Measurements from ENCODE around the gene SIX2.

The SIX2 gene

DNA sequence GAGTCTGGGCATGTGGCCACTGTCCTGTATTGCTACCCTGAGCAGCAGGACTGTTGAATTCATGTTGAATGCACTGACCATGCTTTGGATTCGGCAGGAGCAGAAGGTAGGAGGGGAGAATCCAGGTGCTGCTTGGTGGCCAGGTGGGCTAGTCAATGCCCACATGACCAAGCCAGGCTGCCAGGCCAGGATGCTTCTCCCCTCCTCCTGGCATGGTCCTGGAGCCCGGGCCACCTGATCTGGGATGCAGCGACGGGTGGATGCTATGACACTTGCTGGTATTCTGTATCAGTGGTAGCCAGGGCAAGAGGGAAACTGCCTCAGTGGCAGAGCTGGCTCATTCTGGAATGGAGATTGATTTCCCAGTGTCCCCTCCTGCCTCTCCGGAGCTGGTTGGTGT, 14.8 kb upstream of the SIX2 start:
- H3K4me3 ChIP-seq (ENCODE audit: low read length): no peak overlapping the region
- TF ChIP-seq, protein P1, sequence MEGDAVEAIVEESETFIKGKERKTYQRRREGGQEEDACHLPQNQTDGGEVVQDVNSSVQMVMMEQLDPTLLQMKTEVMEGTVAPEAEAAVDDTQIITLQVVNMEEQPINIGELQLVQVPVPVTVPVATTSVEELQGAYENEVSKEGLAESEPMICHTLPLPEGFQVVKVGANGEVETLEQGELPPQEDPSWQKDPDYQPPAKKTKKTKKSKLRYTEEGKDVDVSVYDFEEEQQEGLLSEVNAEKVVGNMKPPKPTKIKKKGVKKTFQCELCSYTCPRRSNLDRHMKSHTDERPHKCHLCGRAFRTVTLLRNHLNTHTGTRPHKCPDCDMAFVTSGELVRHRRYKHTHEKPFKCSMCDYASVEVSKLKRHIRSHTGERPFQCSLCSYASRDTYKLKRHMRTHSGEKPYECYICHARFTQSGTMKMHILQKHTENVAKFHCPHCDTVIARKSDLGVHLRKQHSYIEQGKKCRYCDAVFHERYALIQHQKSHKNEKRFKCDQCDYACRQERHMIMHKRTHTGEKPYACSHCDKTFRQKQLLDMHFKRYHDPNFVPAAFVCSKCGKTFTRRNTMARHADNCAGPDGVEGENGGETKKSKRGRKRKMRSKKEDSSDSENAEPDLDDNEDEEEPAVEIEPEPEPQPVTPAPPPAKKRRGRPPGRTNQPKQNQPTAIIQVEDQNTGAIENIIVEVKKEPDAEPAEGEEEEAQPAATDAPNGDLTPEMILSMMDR (IDR thresholded peaks at IDR 0.05; ENCODE audit: insufficient read depth, low read depth, low read length, missing control alignments): no peak
- DNase-seq (ENCODE audit: low read depth): no peak

DNA sequence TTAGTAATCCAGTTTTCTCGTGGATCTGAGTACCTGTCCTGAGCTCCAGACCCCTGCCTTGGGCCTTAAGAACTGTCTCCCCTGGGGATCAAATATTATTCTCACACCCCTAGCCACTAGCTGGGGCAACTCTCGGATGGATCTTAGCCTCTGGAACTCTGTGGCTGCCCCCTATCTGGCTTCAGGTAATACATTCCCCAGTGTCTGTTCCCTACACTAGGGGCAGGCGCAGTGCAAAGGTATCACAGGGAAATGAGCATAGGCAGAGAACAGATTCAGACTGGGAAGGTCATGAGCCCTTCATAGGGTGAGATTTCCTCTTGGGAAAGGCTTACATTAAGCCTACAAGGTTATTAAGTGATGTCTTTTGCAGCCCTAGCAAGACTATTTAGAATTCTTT, 11.2 kb upstream of the SIX2 start:
- no peak overlapping the region for H3K4me3 ChIP-seq (ENCODE audit: low read length)
- no peak for DNase-seq (ENCODE audit: low read depth)
- TF ChIP-seq, protein P1 (IDR thresholded peaks at IDR 0.05; ENCODE audit: insufficient read depth, low read depth, low read length, missing control alignments): no peak

DNA sequence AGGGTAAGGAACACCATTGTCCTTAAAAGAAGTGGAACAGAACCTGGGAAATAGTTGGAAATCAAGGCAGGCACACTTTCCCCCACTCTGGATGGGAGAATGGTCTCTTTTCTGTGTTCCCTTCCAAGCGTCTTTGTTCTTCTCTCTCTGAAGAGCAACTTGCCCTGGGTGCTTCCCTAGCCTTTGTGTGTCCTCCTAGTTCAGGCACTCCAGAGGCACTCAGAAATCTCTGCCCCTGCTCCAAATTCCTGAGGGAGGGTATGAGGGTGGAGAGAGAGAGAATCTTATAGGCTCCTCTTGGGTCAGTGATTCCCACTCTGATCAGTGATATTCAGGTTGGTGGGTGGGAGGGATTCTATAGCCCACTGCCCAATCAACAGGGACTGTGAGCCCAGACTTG, 8.8 kb upstream of the SIX2 start:
- no peak for DNase-seq (ENCODE audit: low read depth)
- TF ChIP-seq, protein P1 (IDR thresholded peaks at IDR 0.05; ENCODE audit: insufficient read depth, low read depth, low read length, missing control alignments): no peak
- no peak overlapping the region for H3K4me3 ChIP-seq (ENCODE audit: low read length)

DNA sequence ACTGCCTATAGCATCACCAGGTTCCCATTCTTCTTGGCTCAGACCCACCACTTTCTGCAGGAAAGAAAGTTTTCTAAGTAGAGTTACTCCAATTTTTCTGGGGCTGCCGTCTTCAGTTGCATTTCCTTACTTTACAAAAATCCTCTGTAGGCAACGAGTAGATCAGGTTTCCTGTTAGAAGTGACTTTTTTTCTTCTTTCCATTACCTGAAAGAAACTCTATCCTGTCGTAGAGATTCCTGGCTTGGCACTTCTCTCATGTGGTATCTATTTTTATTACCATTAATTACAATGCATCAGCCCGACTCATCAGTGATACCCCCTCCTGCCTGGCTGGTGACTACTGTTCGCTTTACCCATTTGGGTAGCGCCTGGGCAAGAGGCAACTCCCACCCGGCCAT, 5.6 kb upstream of the SIX2 start:
- no peak overlapping the region for H3K4me3 ChIP-seq (ENCODE audit: low read length)
- DNase-seq (ENCODE audit: low read depth): no peak
- TF ChIP-seq, protein P1 (IDR thresholded peaks at IDR 0.05; ENCODE audit: insufficient read depth, low read depth, low read length, missing control alignments): no peak

DNA sequence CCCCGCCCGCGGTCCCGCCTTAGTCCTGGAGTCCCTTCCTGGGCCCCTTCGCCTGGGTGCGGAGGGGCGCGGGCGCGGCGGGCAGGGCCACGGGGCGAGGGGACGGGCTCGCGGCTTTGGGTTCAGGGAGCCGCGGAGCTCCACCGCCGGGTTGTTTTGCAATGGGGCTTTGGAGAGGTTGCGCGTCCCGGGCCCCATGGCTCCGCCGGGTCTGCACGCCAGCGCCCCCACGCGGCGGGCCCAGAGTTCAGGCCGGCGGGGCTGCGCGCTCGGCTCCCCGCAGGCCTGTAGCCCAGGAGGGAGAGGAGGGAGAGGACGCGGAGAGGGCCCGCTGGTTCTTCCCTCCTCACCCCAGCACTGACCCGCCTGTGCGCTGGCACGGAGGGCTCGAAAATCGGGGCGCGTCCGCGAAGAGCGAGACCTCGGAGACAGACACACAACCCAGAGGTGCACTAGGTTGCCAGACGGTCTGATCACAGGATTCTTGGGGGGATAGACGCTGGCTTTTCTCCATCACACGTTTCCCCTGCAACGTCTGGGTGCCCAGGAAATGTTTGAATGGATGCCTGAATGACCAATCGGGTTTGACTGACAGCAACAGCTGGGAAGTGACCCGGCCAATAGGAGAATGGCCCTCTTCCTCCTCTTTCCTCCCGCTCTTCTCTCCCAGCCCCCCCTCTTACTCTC, 4.9 kb upstream of the SIX2 start:
- TF ChIP-seq, protein P1 (IDR thresholded peaks at IDR 0.05; ENCODE audit: insufficient read depth, low read depth, low read length, missing control alignments): peak; percentile 43
- peak overlapping the region; percentile 25 for H3K4me3 ChIP-seq (ENCODE audit: low read length)
- DNase-seq (ENCODE audit: low read depth): peak; percentile 69

DNA sequence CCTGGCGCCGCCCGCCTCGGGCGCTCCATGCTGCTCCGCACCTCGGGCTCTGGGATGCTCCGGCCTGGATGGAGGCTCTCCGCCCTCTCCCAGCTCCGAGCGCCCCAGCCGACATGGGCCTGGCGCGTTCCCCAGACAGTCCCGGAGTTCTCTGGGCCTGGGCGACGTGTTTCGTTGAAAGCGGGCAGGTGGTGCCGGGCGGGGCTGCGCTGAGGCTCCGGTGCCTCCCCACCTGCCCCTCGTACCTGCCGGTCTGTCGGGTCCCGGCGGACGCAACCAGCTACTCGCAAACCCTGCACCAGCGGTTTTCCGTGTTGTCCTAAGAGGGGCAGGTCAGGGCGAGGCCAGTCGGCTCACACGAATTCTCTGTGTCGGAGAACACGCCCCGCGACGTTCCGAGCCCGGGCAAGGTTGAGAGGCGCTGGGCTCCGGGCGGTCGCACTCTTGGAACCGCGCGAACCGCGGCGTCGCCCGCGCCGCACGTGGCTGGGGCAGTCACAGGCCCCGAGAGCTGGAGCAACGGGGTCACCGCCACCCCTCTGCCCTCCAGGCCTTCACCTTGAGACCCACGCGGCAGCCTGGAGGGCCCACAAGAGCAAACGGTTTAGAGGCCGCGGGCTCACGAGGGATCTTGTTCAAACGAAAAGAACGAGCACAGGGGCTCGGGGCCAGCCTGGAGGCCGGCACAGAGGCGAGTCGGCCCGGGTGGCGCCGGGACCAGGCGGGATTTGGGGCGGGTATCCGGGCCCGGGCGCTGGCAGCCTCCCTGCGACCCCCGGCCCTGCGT, 4.2 kb upstream of the SIX2 start:
- TF ChIP-seq, protein P1 (IDR thresholded peaks at IDR 0.05; ENCODE audit: insufficient read depth, low read depth, low read length, missing control alignments): no peak
- H3K4me3 ChIP-seq (ENCODE audit: low read length): peak overlapping the region; percentile 24
- no peak for DNase-seq (ENCODE audit: low read depth)

All from epithelial cell of esophagus (primary cell).